Stromal cell of bone marrow (primary cell): Measurements from ENCODE around the gene CYYR1.
A peak's percentile ranks its signal among the peaks of the same experiment; 100 is the strongest.

Source experiments
- DNase-seq: peaks from one replicate; pipeline ENCODE4 v3.0.0-alpha.2; 2012; ENCODE audit warnings: low read depth

Gene CYYR1

GRCh38 chr21:26553898-26554297 is 19.2 kb downstream of the CYYR1 start:
- no peak for DNase-seq

- peak; percentile 6 for DNase-seq
Observed at GRCh38 chr21:26550326-26550725, 22.8 kb downstream of the CYYR1 start.

DNA sequence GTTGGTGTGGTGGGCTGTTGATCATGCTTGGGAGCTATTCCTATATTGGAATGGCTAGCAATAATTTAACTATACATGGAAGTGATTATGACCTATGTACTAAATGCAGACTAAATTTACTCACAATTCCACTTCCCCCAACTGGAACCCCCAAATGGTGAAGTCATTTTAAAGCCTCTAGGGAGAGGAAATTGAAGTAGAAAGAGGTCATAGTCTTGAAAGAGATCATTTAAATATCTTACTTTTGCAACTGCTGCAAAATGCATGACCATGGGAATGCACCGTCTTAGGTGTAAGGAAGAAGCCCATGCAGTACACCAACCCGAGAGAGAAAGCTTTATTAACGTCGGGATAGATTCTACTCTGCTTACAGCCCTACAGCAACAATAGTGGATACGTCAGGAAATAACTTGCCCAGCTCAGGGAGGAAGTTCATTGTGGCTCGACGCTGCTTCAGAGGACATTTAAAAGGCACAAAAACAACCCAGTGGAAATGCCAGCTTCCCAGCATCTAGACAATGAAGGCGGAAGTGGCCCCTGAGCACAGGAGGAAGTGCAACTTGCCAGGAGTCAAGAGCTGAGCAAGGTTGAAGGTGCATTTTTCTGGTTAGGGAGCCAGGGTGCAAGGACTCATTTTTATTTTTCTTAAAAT is 26.5 kb downstream of the CYYR1 start:
- DNase-seq, result no peak

DNA sequence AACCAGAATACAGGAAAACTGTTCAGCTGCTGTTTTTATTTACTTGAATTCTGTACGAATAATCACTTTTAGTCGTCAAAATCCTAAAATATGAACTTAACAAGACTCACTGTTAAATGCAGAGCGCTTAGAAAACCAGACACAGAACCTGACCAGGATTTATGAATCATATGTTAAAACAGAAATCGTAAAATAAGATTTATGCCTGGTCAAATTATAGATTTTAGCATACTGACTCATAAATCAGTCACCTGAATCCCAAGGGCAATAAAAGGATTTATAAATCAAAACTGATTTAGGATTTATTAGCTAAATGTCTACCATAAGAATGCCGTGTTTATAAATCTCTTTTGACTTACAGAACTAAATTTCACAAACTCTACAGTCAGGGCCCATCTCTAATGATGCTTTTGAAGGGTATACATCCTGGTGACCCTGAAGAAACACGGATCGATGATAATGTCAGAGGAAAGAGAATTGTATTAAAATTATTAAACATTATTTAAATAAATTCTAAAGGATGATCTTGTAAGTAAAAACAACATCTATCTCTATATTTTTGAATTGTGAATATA is 28.8 kb downstream of the CYYR1 start:
- DNase-seq, result no peak

- DNase-seq, result no peak
Observed at GRCh38 chr21:26540651-26541050, 32.4 kb downstream of the CYYR1 start.

GRCh38 chr21:26539566-26539965 is 33.5 kb downstream of the CYYR1 start:
- no peak for DNase-seq

GRCh38 chr21:26534517-26534916 is 38.6 kb downstream of the CYYR1 start:
- no peak for DNase-seq

DNA sequence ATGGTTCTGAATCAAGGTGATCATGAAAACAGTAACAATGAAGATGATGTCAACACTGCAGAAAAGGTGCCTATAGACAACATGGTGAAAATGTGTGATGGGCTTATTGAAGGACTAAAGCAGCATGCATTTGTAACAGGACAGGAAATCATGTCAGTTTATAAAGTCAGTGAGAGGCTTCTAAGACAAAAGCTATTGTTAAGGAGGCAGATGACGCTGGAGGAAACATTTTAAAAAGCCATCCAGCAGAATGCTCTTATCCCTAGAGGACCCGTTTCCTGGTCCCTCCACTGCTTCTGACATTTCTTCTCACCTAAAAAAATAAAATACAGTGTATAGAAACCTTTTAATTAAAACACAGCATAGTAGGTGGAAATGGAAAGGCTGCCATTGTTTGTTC is 40.9 kb downstream of the CYYR1 start:
- DNase-seq, result no peak

GRCh38 chr21:26529526-26529925 is 43.6 kb downstream of the CYYR1 start:
- DNase-seq, result no peak

DNA sequence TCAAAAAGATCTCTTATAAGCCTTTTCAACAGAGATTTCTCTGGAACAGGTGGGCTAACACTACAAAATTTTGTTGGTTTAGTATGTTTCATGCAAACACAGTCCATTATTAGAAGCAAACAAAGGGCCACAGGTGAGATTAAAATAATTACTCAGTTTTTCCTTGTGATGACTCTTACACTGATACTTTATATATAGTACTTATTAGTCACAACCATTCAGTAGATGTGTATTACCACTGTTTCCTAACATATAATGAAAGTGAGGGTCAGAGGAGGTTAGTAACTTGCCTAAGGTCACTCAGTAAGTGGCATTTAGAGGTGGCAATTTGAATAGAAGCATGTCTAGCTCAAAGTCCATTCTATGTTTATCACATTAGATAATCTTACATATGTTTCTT is 44.2 kb downstream of the CYYR1 start:
- DNase-seq, result no peak

DNA sequence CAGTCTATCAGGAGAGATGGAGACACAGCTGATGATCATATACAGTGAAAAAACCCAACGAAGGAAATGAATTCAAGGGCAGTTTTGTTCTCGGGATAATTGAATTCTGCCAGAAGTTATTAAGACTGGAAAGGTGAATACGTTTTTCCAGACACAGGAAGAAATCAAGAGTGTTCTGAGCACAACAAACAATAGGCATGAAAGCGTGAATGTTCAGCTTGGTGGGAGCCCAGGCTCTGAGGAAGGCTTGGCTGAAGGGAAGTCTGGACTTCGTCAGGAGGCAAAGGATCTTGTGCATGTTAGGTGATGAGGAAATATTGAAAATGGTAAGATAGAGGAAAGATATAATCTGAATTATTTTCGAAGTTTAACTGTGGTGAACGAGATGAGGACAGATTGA is 50.4 kb downstream of the CYYR1 start:
- DNase-seq, result no peak

DNA sequence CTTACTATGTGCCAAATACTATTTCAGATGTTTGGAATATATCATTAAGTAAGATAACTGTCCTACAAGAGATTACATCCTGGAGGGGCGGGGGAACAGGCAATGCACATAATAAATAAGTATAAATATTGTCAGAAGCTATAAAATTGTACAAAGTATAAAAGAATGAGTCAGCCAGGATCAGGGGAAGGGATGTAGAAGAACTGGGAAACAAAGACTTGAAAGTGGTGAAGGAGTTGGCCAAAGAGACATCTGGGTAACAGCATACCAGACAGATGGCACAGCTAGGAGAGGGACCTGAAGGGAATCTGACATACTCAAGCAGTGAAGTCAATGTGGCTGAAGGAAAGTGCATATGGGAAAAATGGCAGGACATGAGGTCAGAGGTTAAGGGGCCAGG is 53.9 kb downstream of the CYYR1 start:
- DNase-seq, result no peak

DNA sequence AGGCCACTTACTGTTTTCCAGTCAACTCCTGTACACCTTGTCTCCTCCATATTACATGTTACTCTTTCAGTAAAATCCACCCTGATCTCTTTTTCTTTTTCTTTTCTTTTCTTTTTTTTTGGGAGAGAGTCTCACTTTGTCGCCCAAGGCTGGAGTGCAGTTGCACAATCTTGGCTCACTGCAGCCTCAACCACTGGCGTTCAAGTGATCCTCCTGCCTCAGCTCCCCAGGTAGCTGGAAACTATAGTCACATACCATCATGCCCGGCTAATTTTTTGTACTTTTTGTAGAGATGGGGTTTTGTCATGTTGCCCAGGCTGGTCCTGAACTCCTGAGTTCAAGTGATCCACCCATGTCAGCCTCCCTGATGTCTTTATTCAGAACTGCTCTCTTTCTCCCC is 57.8 kb downstream of the CYYR1 start:
- no peak for DNase-seq

DNA sequence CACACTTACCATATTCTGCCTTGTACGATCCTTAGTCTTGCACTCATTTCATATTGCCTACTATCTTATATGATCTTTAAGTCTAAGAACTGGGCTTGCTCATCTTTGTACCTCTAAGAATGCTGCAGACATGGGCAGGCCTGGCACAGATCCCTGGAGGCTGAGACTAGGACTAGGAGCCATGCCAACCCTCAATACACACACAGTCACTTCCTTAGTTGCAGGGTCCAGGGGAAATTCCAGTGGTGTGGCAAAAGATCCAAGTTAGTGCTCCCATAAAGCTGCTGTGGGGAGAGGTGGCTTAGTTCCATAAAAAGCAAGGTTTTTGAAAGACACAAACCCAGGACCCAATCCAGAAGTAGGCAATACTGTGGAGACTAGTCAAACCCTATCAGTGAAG is 59.9 kb downstream of the CYYR1 start:
- DNase-seq, result peak; percentile 77

GRCh38 chr21:26512664-26513063 is 60.4 kb downstream of the CYYR1 start:
- no peak for DNase-seq

GRCh38 chr21:26508903-26509302 is 64.2 kb downstream of the CYYR1 start:
- no peak for DNase-seq

GRCh38 chr21:26506956-26507355 is 66.1 kb downstream of the CYYR1 start:
- peak; percentile 65 for DNase-seq

- no peak for DNase-seq
Observed at GRCh38 chr21:26505211-26505610, 67.9 kb downstream of the CYYR1 start.

DNA sequence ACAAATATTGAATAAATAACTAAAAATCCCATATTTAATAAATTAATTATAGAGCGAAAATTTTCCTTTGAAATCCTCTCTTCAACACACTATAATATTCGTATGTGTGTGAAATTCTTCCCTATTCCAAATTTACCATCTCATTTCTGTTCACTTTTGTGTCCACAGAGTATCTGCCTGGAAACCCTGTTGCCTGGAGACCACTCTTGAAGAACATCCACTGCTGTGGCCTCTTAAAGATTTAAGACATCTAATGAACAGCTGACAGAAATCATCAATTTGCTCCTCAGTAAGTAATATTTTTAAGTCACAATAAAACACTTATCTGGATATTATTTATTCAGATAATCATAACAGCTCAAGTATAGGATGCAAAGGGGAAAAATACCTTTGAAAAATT is 69.7 kb downstream of the CYYR1 start:
- no peak for DNase-seq

DNA sequence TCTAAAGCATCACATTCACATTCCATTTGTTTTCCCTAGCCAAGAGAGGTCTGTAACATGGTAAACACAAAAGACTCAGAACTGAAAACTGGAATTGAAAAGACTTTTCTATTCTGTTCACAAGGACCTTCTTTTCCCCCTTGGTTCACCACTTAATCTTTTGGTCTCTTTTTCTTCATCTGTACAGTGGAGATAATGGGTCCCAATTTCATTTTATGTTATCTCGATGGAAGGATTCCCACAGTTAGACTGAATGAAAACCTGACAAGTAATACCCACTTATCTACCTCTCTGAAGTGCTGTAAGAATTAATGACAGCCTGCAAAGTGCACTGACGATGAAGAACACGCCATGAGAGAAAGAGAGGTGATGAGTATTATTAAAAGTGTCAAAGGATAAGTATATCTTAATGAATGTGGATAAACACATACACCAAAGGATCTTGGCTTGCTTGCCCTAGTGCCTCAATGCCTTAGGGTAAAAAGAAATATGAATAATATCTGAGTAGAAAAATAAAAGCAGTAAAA is 71.5 kb downstream of the CYYR1 start:
- no peak for DNase-seq

GRCh38 chr21:26499495-26499894 is 73.6 kb downstream of the CYYR1 start:
- DNase-seq, result no peak

GRCh38 chr21:26495283-26495849 is 77.7 kb downstream of the CYYR1 start:
- DNase-seq, result no peak

GRCh38 chr21:26491663-26492062 is 81.4 kb downstream of the CYYR1 start:
- no peak for DNase-seq

DNA sequence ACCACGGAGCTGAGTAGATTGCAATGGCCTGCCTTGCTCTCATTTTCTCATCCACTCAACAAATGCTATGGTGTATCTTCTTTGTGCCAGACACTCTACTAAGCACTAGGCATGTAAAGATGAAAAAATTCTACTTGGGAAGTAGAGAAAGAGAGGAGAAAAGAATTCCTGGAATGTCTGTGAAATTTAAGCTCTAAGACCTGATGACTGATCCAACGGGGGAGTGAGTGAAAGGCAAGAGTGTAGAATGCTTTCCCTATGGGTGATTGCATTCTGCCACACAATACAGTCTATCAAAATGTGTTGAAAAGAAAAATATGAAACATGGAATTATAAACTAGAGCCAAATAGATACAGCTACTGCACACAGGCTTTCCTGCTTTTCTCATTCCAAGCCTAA is 82.3 kb downstream of the CYYR1 start:
- no peak for DNase-seq
